Caco-2 (cell line): ENCODE data around the gene DGKE. TPM values are rescaled to one million over a fixed set of nuclear protein-coding genes. Genes with fewer than 3 reads are reported as not detected.

Experiments
- BruUV-seq: library from RNA; stranded (reverse); fragments of 400-500 nt; replicated peaks from 2 replicates; lab custom pipeline; 2021; lab: Mats Ljungman, UMichigan
- CTCF ChIA-PET: fragments of 300-600 bp; sonication (Branson Sonifier 250); formaldehyde crosslinking; loops from one replicate; lab custom pipeline; 2022; ENCODE audit warnings: antibody characterized with exemption; lab: Charles Lee
- POLR2A ChIA-PET: fragments of 300-600 bp; sonication (Branson Sonifier 250); formaldehyde crosslinking; loops from one replicate; lab custom pipeline; 2022; ENCODE audit warnings: antibody characterized with exemption; lab: Charles Lee
- DNase-seq, 2 experiments: peaks; one replicate each; pipeline versions ENCODE4 v3.0.0 to v3.0.0-alpha.2; 2020 to 2022
- H3K27me3 ChIP-seq: replicated peaks from 2 replicates; pipeline ENCODE4 v1.6.0; 2011; ENCODE audit warnings: low read length; ENCODE audit not compliant: control insufficient read depth, insufficient read depth
- H3K36me3 ChIP-seq: 2 replicates; pipeline ENCODE4 v1.5.1; 2011; ENCODE audit warnings: low read length; ENCODE audit not compliant: control insufficient read depth, insufficient read depth
- H3K4me1 ChIP-seq: fragments of 250-450 bp; sonication (Bioruptor Pico); 2 replicates; pipeline ENCODE4 v1.5.1; 2020; ENCODE audit warnings: mild to moderate bottlenecking
- H3K4me3 ChIP-seq: 2 replicates; pipeline ENCODE4 v1.5.1; 2011; ENCODE audit warnings: low read depth, mild to moderate bottlenecking, control low read depth, low read length
- H3K9me3 ChIP-seq: fragments of 250-450 bp; sonication (Bioruptor Pico); 2 replicates; pipeline ENCODE4 v1.5.1; 2020; ENCODE audit warnings: mild to moderate bottlenecking, moderate library complexity
- H3K27ac Mint-ChIP-seq: one replicate; pipeline ENCODE4 v1.8.0; 2022; ENCODE audit warnings: mixed read lengths; ENCODE audit not compliant: unreplicated experiment
- H3K27me3 Mint-ChIP-seq: one replicate; pipeline ENCODE4 v1.8.0; 2022; ENCODE audit warnings: mixed read lengths; ENCODE audit not compliant: insufficient read depth, unreplicated experiment
- H3K36me3 Mint-ChIP-seq: one replicate; pipeline ENCODE4 v1.8.0; 2022; ENCODE audit warnings: mild to moderate bottlenecking, mixed read lengths; ENCODE audit not compliant: insufficient read depth, unreplicated experiment
- H3K4me1 Mint-ChIP-seq: one replicate; pipeline ENCODE4 v1.8.0; 2022; ENCODE audit warnings: low read depth, mixed read lengths; ENCODE audit not compliant: unreplicated experiment
- H3K4me3 Mint-ChIP-seq: one replicate; pipeline ENCODE4 v1.8.0; 2022; ENCODE audit warnings: mild to moderate bottlenecking, moderate library complexity, mixed read lengths; ENCODE audit not compliant: unreplicated experiment
- H3K9me3 Mint-ChIP-seq: one replicate; pipeline ENCODE4 v1.8.0; 2022; ENCODE audit warnings: mixed read lengths; ENCODE audit not compliant: unreplicated experiment
- intact Hi-C: fragments of 100-400 bp; cut with micrococcal nuclease; formaldehyde crosslinking; loops from one replicate; pipeline ENCODE4 v1.10.0; 2022; ENCODE audit not compliant: unreplicated experiment
- total RNA-seq: library from RNA; stranded (reverse); gene quantifications from 2 replicates; pipeline ENCODE4 v1.2.3, GENCODE V29; 2022
- TF ChIP-seq, protein P1 (sequence below), 2 experiments: fragments of 200-600 bp in 1 of 2; IDR thresholded peaks; 1 replicate in 1 of 2; 2 replicates in 1 of 2; pipeline versions ENCODE4 v1.5.1 to v1.8.0; 2011 to 2022; ENCODE audit warnings: antibody characterized with exemption in 1 of 2, control low read depth in 1 of 2, inconsistent platforms in 1 of 2, low read depth in 1 of 2, low read length in 1 of 2, mild to moderate bottlenecking in 1 of 2, moderate library complexity in 1 of 2; ENCODE audit not compliant: insufficient read depth in 1 of 2, severe bottlenecking in 1 of 2, unreplicated experiment in 1 of 2

The DGKE gene
- total RNA-seq, 1 experiment from 2014 or later, result 15.5 TPM

DNA sequence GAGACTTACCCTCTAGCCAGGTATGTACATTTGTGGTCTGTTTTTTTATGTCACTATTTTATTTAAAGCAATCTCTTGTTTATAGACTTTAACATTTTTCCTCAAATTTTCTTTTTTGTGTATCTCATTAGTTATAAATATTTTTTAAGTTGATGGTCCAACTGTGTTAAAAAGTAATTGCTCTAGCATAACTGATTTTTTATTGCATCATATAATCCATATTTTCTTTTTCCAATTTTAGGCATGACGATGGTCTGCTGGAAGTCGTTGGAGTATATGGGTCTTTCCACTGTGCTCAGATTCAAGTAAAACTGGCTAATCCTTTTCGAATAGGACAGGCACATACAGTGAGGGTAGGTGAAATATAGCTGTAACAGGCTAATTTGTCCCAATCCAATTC, 27.9 kb downstream of the DGKE start:
- ChIA-PET POLR2A (no interaction called here), CTCF (no interaction called here)
- no peak overlapping the region for H3K4me3 Mint-ChIP-seq
- intact Hi-C loops, result no loop called here
- H3K27me3 Mint-ChIP-seq, result no peaks in the 10 kb centered on the region
- Histone ChIP-seq H3K9me3 (no peaks in the 10 kb centered on the region), H3K4me1 (no peaks in the 10 kb centered on the region), H3K36me3 (no peaks in the 10 kb centered on the region), H3K27me3 (no peaks in the 10 kb centered on the region), H3K4me3 (no peak overlapping the region)
- no TSS peak for BruUV-seq
- no peak overlapping the region for H3K27ac Mint-ChIP-seq
- TF ChIP-seq, protein P1, sequence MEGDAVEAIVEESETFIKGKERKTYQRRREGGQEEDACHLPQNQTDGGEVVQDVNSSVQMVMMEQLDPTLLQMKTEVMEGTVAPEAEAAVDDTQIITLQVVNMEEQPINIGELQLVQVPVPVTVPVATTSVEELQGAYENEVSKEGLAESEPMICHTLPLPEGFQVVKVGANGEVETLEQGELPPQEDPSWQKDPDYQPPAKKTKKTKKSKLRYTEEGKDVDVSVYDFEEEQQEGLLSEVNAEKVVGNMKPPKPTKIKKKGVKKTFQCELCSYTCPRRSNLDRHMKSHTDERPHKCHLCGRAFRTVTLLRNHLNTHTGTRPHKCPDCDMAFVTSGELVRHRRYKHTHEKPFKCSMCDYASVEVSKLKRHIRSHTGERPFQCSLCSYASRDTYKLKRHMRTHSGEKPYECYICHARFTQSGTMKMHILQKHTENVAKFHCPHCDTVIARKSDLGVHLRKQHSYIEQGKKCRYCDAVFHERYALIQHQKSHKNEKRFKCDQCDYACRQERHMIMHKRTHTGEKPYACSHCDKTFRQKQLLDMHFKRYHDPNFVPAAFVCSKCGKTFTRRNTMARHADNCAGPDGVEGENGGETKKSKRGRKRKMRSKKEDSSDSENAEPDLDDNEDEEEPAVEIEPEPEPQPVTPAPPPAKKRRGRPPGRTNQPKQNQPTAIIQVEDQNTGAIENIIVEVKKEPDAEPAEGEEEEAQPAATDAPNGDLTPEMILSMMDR (IDR thresholded peaks at IDR 0.05; ENCODE audit: insufficient read depth in 1 of 2, low read depth in 1 of 2, low read length in 1 of 2, severe bottlenecking in 1 of 2, unreplicated experiment in 1 of 2), result no peak
- H3K9me3 Mint-ChIP-seq, result no peaks in the 10 kb centered on the region
- DNase-seq, result no peak
- H3K36me3 Mint-ChIP-seq, result peaks cover 25% of the 10 kb centered on the region
- H3K4me1 Mint-ChIP-seq, result no peaks in the 10 kb centered on the region

DNA sequence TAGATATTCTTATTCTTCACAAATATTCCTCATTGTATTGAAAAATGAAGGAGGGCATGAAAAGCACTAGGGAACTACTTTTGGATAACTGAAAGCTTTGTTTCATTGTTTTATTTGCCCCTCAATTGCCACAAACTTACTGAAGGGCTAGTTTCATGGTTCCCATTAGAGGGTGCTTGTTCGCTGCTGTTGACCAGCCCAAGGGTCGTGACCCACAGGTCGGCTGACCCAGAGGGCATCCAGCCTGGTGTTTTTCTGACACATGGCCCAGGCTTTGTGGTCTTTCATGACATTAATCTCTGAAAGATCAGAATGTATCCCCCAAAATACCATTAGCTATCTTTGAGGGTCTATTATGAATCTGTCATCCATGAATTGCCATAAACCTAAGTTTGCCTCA, 30.0 kb downstream of the DGKE start:
- Mint-ChIP-seq H3K27ac (no peak overlapping the region), H3K4me3 (no peak overlapping the region), H3K9me3 (no peaks in the 10 kb centered on the region), H3K4me1 (no peaks in the 10 kb centered on the region), H3K36me3 (peaks cover 30% of the 10 kb centered on the region), H3K27me3 (no peaks in the 10 kb centered on the region)
- Histone ChIP-seq H3K36me3 (no peaks in the 10 kb centered on the region), H3K27me3 (no peaks in the 10 kb centered on the region), H3K9me3 (no peaks in the 10 kb centered on the region), H3K4me3 (no peak overlapping the region), H3K4me1 (no peaks in the 10 kb centered on the region)
- ChIA-PET POLR2A (no interaction called here), CTCF (no interaction called here)
- BruUV-seq, result no TSS peak
- intact Hi-C loops, result no loop called here
- no peak for DNase-seq
- TF ChIP-seq, protein P1 (IDR thresholded peaks at IDR 0.05; ENCODE audit: insufficient read depth in 1 of 2, low read depth in 1 of 2, low read length in 1 of 2, severe bottlenecking in 1 of 2, unreplicated experiment in 1 of 2), result no peak

DNA sequence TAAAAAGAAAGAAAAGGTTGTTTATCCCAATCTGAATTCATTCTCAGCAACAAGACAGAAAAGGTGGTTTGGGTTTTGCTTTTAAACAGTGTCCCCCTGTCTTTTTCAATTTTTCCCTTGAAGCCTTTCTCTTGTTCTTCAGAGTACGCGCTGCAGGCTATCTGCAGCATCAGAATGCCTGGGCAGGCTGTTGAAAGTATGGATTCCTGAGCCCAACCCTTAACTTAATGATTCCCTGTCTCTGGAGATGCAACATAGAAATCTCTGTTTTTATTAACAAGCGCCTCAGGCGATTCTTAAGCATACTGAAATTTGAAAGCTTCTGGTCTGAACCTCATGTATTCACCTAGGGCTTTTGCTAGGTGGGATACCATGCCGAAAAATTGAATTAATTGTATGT, 32.1 kb downstream of the DGKE start:
- no TSS peak for BruUV-seq
- intact Hi-C loops, result loop anchor here (1.0 to 5.0 kb wide), 2 partner anchors 47 to 76 kb away; no protein-coding TSS in a partner anchor
- Mint-ChIP-seq H3K27me3 (no peaks in the 10 kb centered on the region), H3K9me3 (no peaks in the 10 kb centered on the region), H3K4me3 (no peak overlapping the region), H3K4me1 (no peaks in the 10 kb centered on the region), H3K27ac (no peak overlapping the region), H3K36me3 (peaks cover 17% of the 10 kb centered on the region)
- CTCF ChIA-PET, result no interaction called here
- TF ChIP-seq, protein P1 (IDR thresholded peaks at IDR 0.05; ENCODE audit: insufficient read depth in 1 of 2, low read depth in 1 of 2, low read length in 1 of 2, severe bottlenecking in 1 of 2, unreplicated experiment in 1 of 2), result no peak
- POLR2A ChIA-PET, result no interaction called here
- 0 out of 2 replicates have a peak, but pooled peaks cover 6% of the 10 kb centered on the region for H3K4me1 ChIP-seq
- no peaks in the 10 kb centered on the region for H3K27me3 ChIP-seq
- no peaks in the 10 kb centered on the region for H3K36me3 ChIP-seq
- no peak for DNase-seq
- no peak overlapping the region for H3K4me3 ChIP-seq
- H3K9me3 ChIP-seq, result no peaks in the 10 kb centered on the region
